IMR-90 (cell line): ENCODE measurements around the gene PRRC2B. TPM values are rescaled to one million over a fixed set of nuclear protein-coding genes. Genes with fewer than 3 reads are reported as not detected.

Source experiments
- ATAC-seq: fragments of 200-7000 bp; cut with Tn5 transposase; 2 replicates; pipeline ENCODE4 v1.9.1; 2020; ENCODE audit warnings: low read depth, mild to moderate bottlenecking, moderate library complexity
- BruUV-seq: library from RNA; stranded (reverse); fragments of 400-500 nt; replicated peaks from 2 replicates; lab custom pipeline; 2021; lab: Mats Ljungman, UMichigan
- CTCF ChIA-PET: fragments of 300-600 bp; formaldehyde crosslinking; extraction: SDS; loops from one replicate; lab custom pipeline; 2021; ENCODE audit warnings: antibody characterized with exemption; lab: Yijun Ruan, JAX
- POLR2A ChIA-PET: fragments of 300-600 bp; sonication (Branson Sonifier 250); formaldehyde crosslinking; loops from one replicate; lab custom pipeline; 2022; ENCODE audit warnings: antibody characterized with exemption; ENCODE audit not compliant: unreplicated experiment; lab: Charles Lee
- DNase-seq: peaks from one replicate; pipeline ENCODE4 v3.0.0; 2013
- H2AFZ ChIP-seq: replicated peaks from 2 replicates; pipeline ENCODE3; 2013; ENCODE audit warnings: low read length, mild to moderate bottlenecking; ENCODE audit not compliant: poor library complexity
- H2AK5ac ChIP-seq: 2 replicates; pipeline ENCODE4 v1.6.1; 2013; ENCODE audit warnings: low read depth, low read length, inconsistent platforms
- H2AK9ac ChIP-seq: replicated peaks from 2 replicates; pipeline ENCODE3; 2013; ENCODE audit warnings: mild to moderate bottlenecking, low read depth, low read length, moderate library complexity; ENCODE audit not compliant: poor library complexity
- H2BK120ac ChIP-seq: 2 replicates; pipeline ENCODE4 v1.6.1; 2013; ENCODE audit warnings: low read depth, low read length, inconsistent platforms
- H2BK15ac ChIP-seq: 3 replicates; pipeline ENCODE4 v1.6.1; 2013; ENCODE audit warnings: low read depth, low read length, inconsistent platforms
- H2BK20ac ChIP-seq: 2 replicates; pipeline ENCODE4 v1.6.1; 2013; ENCODE audit warnings: low read depth, mild to moderate bottlenecking, inconsistent platforms, low read length, moderate library complexity
- H2BK5ac ChIP-seq: 2 replicates; pipeline ENCODE4 v1.6.1; 2013; ENCODE audit warnings: mild to moderate bottlenecking, low read depth, low read length, inconsistent platforms; ENCODE audit not compliant: poor library complexity, severe bottlenecking
- H3K14ac ChIP-seq: replicated peaks from 2 replicates; pipeline ENCODE4 v1.6.1; 2013; ENCODE audit warnings: low read depth, low read length, inconsistent platforms
- H3K18ac ChIP-seq: 2 replicates; pipeline ENCODE4 v1.6.1; 2013; ENCODE audit warnings: low read depth, low read length, control low read depth
- H3K23ac ChIP-seq: 2 replicates; pipeline ENCODE4 v1.6.1; 2013; ENCODE audit warnings: low read depth, low read length, inconsistent platforms
- H3K27ac ChIP-seq: 2 replicates; pipeline ENCODE4 v1.5.1; 2013; ENCODE audit warnings: mild to moderate bottlenecking, control low read depth, low read length; ENCODE audit not compliant: insufficient read depth
- H3K27me3 ChIP-seq: 2 replicates; pipeline ENCODE4 v1.6.1; 2013; ENCODE audit warnings: low read length; ENCODE audit not compliant: control insufficient read depth, insufficient read depth
- H3K36me3 ChIP-seq: 2 replicates; pipeline ENCODE4 v1.6.1; 2013; ENCODE audit warnings: low read length, mixed read lengths; ENCODE audit not compliant: control insufficient read depth, insufficient read depth
- H3K4ac ChIP-seq: 2 replicates; pipeline ENCODE4 v1.6.1; 2013; ENCODE audit warnings: low read depth, low read length, inconsistent platforms
- H3K4me1 ChIP-seq: 2 replicates; pipeline ENCODE4 v1.6.1; 2013; ENCODE audit warnings: low read length, mixed read lengths; ENCODE audit not compliant: control insufficient read depth, insufficient read depth
- H3K4me2 ChIP-seq: 2 replicates; pipeline ENCODE4 v1.6.1; 2013; ENCODE audit warnings: low read depth, mild to moderate bottlenecking, control low read depth, low read length, moderate library complexity
- H3K4me3 ChIP-seq: 2 replicates; pipeline ENCODE4 v1.5.1; 2013; ENCODE audit warnings: low read depth, mild to moderate bottlenecking, control low read depth, low read length, moderate library complexity; ENCODE audit not compliant: insufficient read depth
- H3K56ac ChIP-seq: 2 replicates; pipeline ENCODE4 v1.6.1; 2013; ENCODE audit warnings: low read length, inconsistent platforms; ENCODE audit not compliant: insufficient read depth; ENCODE audit errors: extremely low read depth
- H3K79me1 ChIP-seq, 2 experiments: 2 replicates each; pipeline ENCODE4 v1.6.1; 2013; ENCODE audit warnings: low read length in 2 of 2, inconsistent platforms in 1 of 2, low read depth in 1 of 2
- H3K9ac ChIP-seq: 2 replicates; pipeline ENCODE4 v1.6.1; 2013; ENCODE audit warnings: low read depth, low read length, control low read depth
- H3K9me1 ChIP-seq: 2 replicates; pipeline ENCODE4 v1.6.1; 2013; ENCODE audit warnings: low read length, inconsistent platforms; ENCODE audit not compliant: insufficient read depth
- H3K9me3 ChIP-seq: 2 replicates; pipeline ENCODE4 v1.6.1; 2013; ENCODE audit warnings: low read length; ENCODE audit not compliant: control insufficient read depth, insufficient read depth
- H4K20me1 ChIP-seq: 2 replicates; pipeline ENCODE4 v1.6.1; 2013; ENCODE audit warnings: low read length, inconsistent platforms; ENCODE audit not compliant: insufficient read depth
- H4K5ac ChIP-seq: 2 replicates; pipeline ENCODE4 v1.6.1; 2013; ENCODE audit warnings: mild to moderate bottlenecking, low read depth, low read length, control low read depth
- H4K8ac ChIP-seq, 2 experiments: 2 replicates each; pipeline ENCODE4 v1.6.1; 2013; ENCODE audit warnings: low read depth in 2 of 2, low read length in 2 of 2, control low read depth in 1 of 2, inconsistent platforms in 1 of 2
- H4K91ac ChIP-seq: 2 replicates; pipeline ENCODE4 v1.6.1; 2013; ENCODE audit warnings: low read depth, low read length, inconsistent platforms; ENCODE audit not compliant: insufficient read depth
- RAD21 ChIP-seq: IDR thresholded peaks from 2 replicates; pipeline ENCODE4 v1.6.1; 2012; ENCODE audit warnings: low read length, improper control_type of control experiment
- USF2 ChIP-seq: fragments of 150-350 bp; IDR thresholded peaks from 2 replicates; pipeline ENCODE4 v1.6.1; 2017; ENCODE audit warnings: mild to moderate bottlenecking, antibody characterized with exemption, low read length, low read depth
- WGBS, 2 experiments: methylation state at CpG; one replicate each; pipeline versions ENCODE4 v1.1.5 to v1.1.7; 2013; ENCODE audit warnings: missing lambda C conversion rate in 2 of 2; ENCODE audit not compliant: insufficient read length in 1 of 2; ENCODE audit errors: extremely low coverage in 2 of 2; 5-methylcytosine and 5-hydroxymethylcytosine counted together
- dilution Hi-C: fragments of 300-500 bp; cut with HindIII; formaldehyde crosslinking; loops from one replicate; pipeline ENCODE4 v1.14.3; 2018; ENCODE audit warnings: low sequenced_read_pairs; ENCODE audit not compliant: unreplicated experiment
- in situ Hi-C: fragments of 300-500 bp; cut with MboI; formaldehyde crosslinking; loops from 3 replicates; pipeline ENCODE4 v1.14.3; 2019; ENCODE audit warnings: low sequenced_read_pairs, inconsistent platforms, mixed read lengths
- intact Hi-C: fragments of 100-400 bp; cut with micrococcal nuclease; formaldehyde crosslinking; loops from 2 replicates; pipeline ENCODE4 v1.10.0; 2022
- polyA plus RNA-seq, 3 experiments: library from polyadenylated mRNA; depleted of rRNA; stranded (reverse); fragments of >200 nt; gene quantifications; 2 replicates each; pipeline ENCODE4 v1.2.3, GENCODE V29; 2012; ENCODE audit warnings: low replicate concordance in 1 of 3
- total RNA-seq: library from RNA; depleted of rRNA; stranded (reverse); fragments of >200 nt; gene quantifications from 2 replicates; pipeline ENCODE4 v1.2.3, GENCODE V29; 2012

Gene PRRC2B
- total and polyA plus RNA-seq, 2 of the 4 experiments (the other 2 are of a cell fraction): 19.4 to 39.1 TPM

- H2BK20ac ChIP-seq: no peak overlapping the region
- H2AK5ac ChIP-seq: no peak overlapping the region
- in situ Hi-C loops (loop anchor here (10.0 kb wide), 1 partner anchor 333 kb away; no protein-coding TSS in a partner anchor), intact Hi-C loops (no loop called here), dilution Hi-C loops (no loop called here)
- H3K27me3 ChIP-seq: no peaks in the 10 kb centered on the region
- TF ChIP-seq RAD21: no peak
- no peak for TF ChIP-seq USF2
- H4K20me1 ChIP-seq: peaks cover 36% of the 10 kb centered on the region
- no peak overlapping the region for H3K23ac ChIP-seq
- H3K9ac ChIP-seq: no peak overlapping the region
- H3K18ac ChIP-seq: no peak overlapping the region
- no peak overlapping the region for H2BK5ac ChIP-seq
- no peak overlapping the region for H3K4me3 ChIP-seq
- no peak overlapping the region for H2BK120ac ChIP-seq
- peaks cover 44 to 57% of the 10 kb centered on the region in 2 experiments for H3K79me1 ChIP-seq
- ChIA-PET POLR2A (no interaction called here), CTCF (no interaction called here)
- H3K27ac ChIP-seq: no peak overlapping the region
- H2BK15ac ChIP-seq: no peak overlapping the region
- no TSS peak for BruUV-seq
- H3K36me3 ChIP-seq: peaks cover 69% of the 10 kb centered on the region
- no peaks in the 10 kb centered on the region for H3K9me3 ChIP-seq
- H4K8ac ChIP-seq: no peak overlapping the region
- DNase-seq: no peak
- ATAC-seq: no peak
- no peak overlapping the region for H4K5ac ChIP-seq
- no peak overlapping the region for H3K4ac ChIP-seq
- 82% methylated on average over 5 of the region's 13 CpGs; no CpG with 5 or more reads in 1 of the 2 experiments for WGBS, 2 experiments
- no peak overlapping the region for H4K91ac ChIP-seq
- H2AK9ac ChIP-seq: no peak overlapping the region
- no peaks in the 10 kb centered on the region; the same call in 1 of the 2 replicates for H3K9me1 ChIP-seq
- no peak overlapping the region for H3K56ac ChIP-seq
- H3K4me1 ChIP-seq: no peaks in the 10 kb centered on the region
- no peak overlapping the region for H3K4me2 ChIP-seq
- no peak overlapping the region for H2AFZ ChIP-seq
- H3K14ac ChIP-seq: no peak overlapping the region
These were observed 73.5 kb downstream of the PRRC2B start for GRCh38 chr9:131467214-131467935.
